ENCODE data around the gene RLN1.

GRCh38 chr9:5384436-5384835, 44.8 kb upstream of the RLN1 start:
- TF ChIP-seq CTCF (IDR thresholded peaks at IDR 0.05 in 4 of 5, conservative IDR thresholded peaks at IDR 0.05 in 1 of 5) (no peak), POLR2A (IDR thresholded peaks at IDR 0.05) (no peak)
